GM15510 (cell line): ENCODE data around the gene ZNF101.

ENCODE experiments used
- POLR2A ChIP-seq: IDR thresholded peaks from 3 replicates; pipeline ENCODE4 v1.6.1; 2011; ENCODE audit warnings: borderline replicate concordance; ENCODE audit not compliant: insufficient read length; ENCODE audit errors: extremely low read depth

The ZNF101 gene

GRCh38 chr19:19651076-19651475 is 17.6 kb upstream of the ZNF101 start:
- no peak for TF ChIP-seq POLR2A

- no peak for TF ChIP-seq POLR2A
Measured at GRCh38 chr19:19652482-19653295, 15.9 kb upstream of the ZNF101 start.

DNA sequence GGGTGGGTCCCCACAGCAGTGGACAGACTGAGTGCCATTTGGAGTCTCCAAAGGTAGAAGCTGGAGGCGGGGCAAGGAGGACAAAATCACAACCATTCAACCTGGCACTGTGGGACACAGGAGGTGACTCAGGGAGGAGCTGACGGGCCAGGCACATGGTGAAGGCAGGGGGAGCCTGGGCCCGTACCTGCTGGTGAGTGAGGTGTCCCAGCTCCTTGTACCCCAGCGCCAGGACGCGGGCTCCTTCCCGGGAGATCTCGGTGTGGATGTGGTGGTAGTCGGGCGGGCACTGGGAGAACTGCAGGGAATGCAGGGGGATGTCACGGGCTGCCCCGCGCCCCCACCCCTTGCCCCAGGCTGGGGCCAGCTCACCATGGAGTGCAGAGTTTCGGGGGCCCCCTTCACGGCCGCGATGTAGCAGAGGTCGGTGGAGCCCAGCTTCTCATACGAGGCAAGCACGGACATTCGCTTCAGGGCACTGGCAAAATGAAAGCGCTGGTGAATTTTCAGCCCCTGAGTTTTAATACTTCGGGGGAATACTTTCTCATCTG is 15.0 kb upstream of the ZNF101 start:
- no peak for TF ChIP-seq POLR2A

- no peak for TF ChIP-seq POLR2A
Measured at GRCh38 chr19:19654441-19654840, 14.2 kb upstream of the ZNF101 start.

GRCh38 chr19:19655051-19655594 is 13.5 kb upstream of the ZNF101 start:
- no peak for TF ChIP-seq POLR2A

- TF ChIP-seq POLR2A = no peak
Measured at GRCh38 chr19:19655641-19656343, 12.8 kb upstream of the ZNF101 start.

DNA sequence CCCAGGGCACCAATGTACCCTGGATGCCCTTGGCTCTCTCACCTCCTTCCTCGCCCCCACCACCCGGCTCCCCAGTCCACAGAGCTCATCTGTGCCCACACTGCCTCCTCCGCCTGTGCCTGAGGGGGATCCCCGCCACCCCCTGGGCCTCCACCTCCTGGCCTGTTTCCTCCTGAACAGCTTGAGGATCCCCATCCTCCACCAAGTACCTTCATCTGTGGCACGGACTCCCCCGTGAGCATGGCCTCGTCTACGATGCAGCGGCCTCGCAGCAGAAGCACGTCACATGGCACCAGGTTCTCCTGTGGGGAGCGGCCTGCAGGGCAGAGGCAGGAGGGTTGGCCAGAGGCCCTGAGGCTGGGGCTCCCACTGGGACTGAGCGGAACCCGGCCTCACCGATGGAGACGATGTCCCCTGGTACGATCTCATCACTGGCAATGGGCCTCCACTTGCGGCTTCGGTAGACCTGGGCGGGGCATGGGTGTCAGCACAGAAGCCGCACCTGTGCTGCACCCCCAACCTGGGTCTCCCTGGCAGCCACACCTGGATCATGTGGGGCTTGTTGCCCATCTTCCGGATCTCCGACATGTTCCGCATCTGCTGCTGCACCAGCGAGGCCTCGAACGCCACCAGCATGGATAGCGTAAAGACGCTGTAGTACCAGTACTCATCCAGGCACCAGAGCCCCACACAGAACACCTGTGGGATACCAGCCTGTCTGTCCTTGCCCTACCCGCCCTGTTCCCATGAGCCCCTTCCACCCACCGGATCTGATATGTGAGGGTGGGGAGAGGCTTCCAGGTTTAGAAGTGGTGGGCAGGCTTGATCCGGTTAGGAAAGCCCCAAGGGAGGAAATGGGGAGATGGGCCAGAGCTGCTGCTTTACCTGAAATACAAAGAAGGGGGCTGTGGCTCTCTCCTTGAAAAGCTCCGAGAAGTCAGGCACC is 11.9 kb upstream of the ZNF101 start:
- TF ChIP-seq POLR2A = peak; percentile 10

DNA sequence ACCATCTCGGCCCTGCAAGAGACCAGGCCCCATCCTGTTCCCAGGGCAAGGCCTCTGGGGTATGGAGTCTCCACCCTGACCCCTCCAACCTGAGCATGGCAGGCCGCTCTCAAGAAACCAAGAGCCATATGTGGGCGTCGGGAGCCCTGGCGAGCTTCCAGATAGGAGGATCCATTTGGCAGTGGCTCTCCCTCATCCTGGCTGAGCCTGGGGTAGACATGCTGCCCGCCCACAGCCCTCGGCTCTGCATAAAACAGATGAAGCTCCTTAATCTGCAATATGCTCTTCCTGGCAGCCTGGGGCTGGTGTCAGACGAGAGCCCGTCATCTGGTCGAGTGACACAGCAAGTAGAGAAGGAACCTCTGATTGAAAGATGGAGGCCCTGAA is 11.2 kb upstream of the ZNF101 start:
- TF ChIP-seq POLR2A = no peak

DNA sequence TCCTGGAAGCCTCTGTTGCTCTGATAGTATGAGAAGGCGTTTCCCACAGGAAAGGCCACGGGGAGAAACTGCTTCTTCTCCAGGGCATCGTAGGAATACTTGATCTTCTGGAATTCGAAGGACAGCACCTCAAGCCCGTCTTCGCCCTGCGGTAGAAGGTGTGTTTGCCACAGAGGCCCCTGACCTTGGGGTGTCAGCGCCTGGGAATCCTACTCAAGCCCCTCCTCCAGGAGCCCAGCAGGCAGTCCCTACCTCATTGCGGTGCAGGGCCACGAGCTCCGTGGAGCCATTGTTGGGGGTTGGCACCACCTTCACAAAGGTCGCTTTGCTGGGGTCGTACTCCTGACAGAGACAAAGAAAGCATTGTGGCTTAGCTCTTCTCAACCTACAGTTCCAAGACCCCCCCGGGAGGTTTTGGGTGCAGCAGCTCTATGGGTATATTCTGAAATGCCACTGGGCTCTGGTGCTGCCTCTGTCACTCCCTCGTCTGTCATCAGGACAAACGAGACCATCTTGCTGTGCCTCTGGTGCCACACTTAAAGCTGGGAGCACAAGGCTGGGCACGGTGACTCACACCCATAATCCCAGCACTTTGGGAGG is 8.9 kb upstream of the ZNF101 start:
- TF ChIP-seq POLR2A = no peak

GRCh38 chr19:19661141-19661674 is 7.4 kb upstream of the ZNF101 start:
- TF ChIP-seq POLR2A = no peak

- peak; percentile 64 for TF ChIP-seq POLR2A
Measured at GRCh38 chr19:19661675-19662251, 6.9 kb upstream of the ZNF101 start.

GRCh38 chr19:19662344-19662743 is 6.3 kb upstream of the ZNF101 start:
- TF ChIP-seq POLR2A = no peak

DNA sequence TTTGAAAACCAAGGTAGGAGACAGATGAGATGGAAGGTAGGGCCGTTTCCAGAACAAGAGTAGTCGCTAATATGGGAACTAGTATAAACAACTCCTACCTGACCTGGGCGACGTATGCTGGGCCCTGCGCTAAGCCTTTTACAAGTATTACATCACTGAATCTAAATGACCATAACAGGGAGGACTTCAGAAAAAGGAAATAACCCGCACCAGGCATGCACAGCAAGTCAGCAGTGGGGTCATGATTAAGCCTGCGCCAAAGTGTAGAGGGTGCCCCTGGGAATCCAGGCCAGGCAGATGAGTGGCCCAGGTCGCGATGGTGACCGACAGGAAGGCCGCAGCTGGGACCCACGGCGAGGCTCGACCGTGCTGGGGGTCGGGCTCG is 5.8 kb upstream of the ZNF101 start:
- no peak for TF ChIP-seq POLR2A
